Kidney (tissue), 22 donors: ENCODE measurements around the gene GNG4. TPM values are rescaled to one million over a fixed set of nuclear protein-coding genes. Genes with fewer than 3 reads are reported as not detected.
A peak's percentile ranks its signal among the peaks of the same experiment; 100 is the strongest.

ENCODE experiments used
- DNase-seq, 5 donors: peaks; one replicate each; pipeline ENCODE4 v3.0.0-alpha.2; 2013 to 2020
- FAIRE-seq: peaks from 2 replicates; lab custom pipeline; 2012; peaks lifted over from hg19 to GRCh38; lab: Jason Lieb, UNC
- H3K27ac ChIP-seq, 2 donors: one replicate each; pipeline ENCODE4 v1.7.0; 2013; ENCODE audit warnings: low read depth in 2 of 2, low read length in 2 of 2, inconsistent platforms in 1 of 2
- H3K27me3 ChIP-seq: one replicate; pipeline ENCODE4 v1.7.1; 2013; ENCODE audit warnings: low read length, inconsistent platforms; ENCODE audit not compliant: control insufficient read depth, insufficient read depth
- H3K36me3 ChIP-seq, 3 donors: one replicate each; pipeline versions ENCODE4 v1.7.0 to v1.7.1; 2013; ENCODE audit warnings: low read length in 3 of 3, control low read depth in 1 of 3, inconsistent platforms in 1 of 3; ENCODE audit not compliant: insufficient read depth in 3 of 3, control insufficient read depth in 2 of 3
- H3K4me1 ChIP-seq, 3 donors: one replicate each; pipeline versions ENCODE4 v1.7.0 to v1.7.1; 2013; ENCODE audit warnings: low read length in 3 of 3, inconsistent platforms in 1 of 3, low read depth in 1 of 3; ENCODE audit not compliant: control insufficient read depth in 2 of 3, insufficient read depth in 2 of 3
- H3K4me3 ChIP-seq, 3 donors: one replicate each; pipeline versions ENCODE4 v1.7.0 to v1.8.1; 2013; ENCODE audit warnings: low read length in 3 of 3, control low read depth in 1 of 3, inconsistent platforms in 1 of 3
- H3K9ac ChIP-seq, 3 donors: one replicate each; pipeline versions ENCODE4 v1.7.0 to v1.7.1; 2013; ENCODE audit warnings: low read length in 3 of 3, control low read depth in 1 of 3, inconsistent platforms in 1 of 3
- H3K9me3 ChIP-seq, 3 donors: one replicate each; pipeline versions ENCODE4 v1.7.0 to v1.7.1; 2013; ENCODE audit warnings: low read length in 3 of 3, control low read depth in 1 of 3, inconsistent platforms in 1 of 3; ENCODE audit not compliant: control insufficient read depth in 2 of 3, insufficient read depth in 1 of 3
- CTCF ChIP-seq: IDR thresholded peaks from 3 replicates; pipeline ENCODE4 v1.5.1; 2012; ENCODE audit warnings: mild to moderate bottlenecking, moderate library complexity, borderline replicate concordance; ENCODE audit not compliant: insufficient read depth; ENCODE audit errors: extremely low read depth
- intact Hi-C: fragments of 100-400 bp; cut with DNase I; formaldehyde crosslinking; loops from one replicate; pipeline ENCODE4 v1.11.1; 2022
- long read RNA-seq, 10 donors: library from polyadenylated mRNA in 1 of 10; unstranded in 1 of 10; transcript quantifications; one replicate each; pipeline ENCODE4 v2.0.0 and lab custom pipeline, GENCODE V29; 2021 to 2026
- polyA plus RNA-seq: library from polyadenylated mRNA; stranded (reverse); fragments of 350-450 nt; fragmentation: Illumina TruSeq; extraction: RNeasy Lipid Tissue Mini Kit (QIAGEN cat#74804); gene quantifications from one replicate; pipeline ENCODE4 v1.2.3, GENCODE V29; 2014; ENCODE audit warnings: low read depth, low replicate concordance; ENCODE audit not compliant: insufficient read depth
- total RNA-seq: library from RNA; stranded (reverse); fragmentation: NEBNext Ultra II Directional; extraction: Animal tissue kit (Norgen Biotek cat#: 25700); gene quantifications from one replicate; pipeline ENCODE4 v1.2.1, GENCODE V29; 2021
- donor health status: control.
- donor health status: control.
- donor health status: control.
- donor health status: control.
- donor health status: control.
- donor health status: DM: yes; HTN: yes; CAD: no.
- donor health status: Normal renal cell carcinoma (clear cell type).

GNG4 gene
- total RNA-seq (not detected), polyA plus RNA-seq (4.5 TPM)
- long read RNA-seq, donor 1, result 0 reads
- long read RNA-seq, donor 2, full-length matches to known transcripts, result 1 of 1 reads
- long read RNA-seq, donor 2, partial matches to known transcripts, result 0 of 1 reads
- long read RNA-seq, donor 2, other reads (novel, unspliced or antisense), result 0 of 1 reads
- long read RNA-seq, donor 3, full-length matches to known transcripts, result 1 of 1 reads
- long read RNA-seq, donor 3, partial matches to known transcripts, result 0 of 1 reads
- long read RNA-seq, donor 3, other reads (novel, unspliced or antisense), result 0 of 1 reads
- long read RNA-seq, donor 4, full-length matches to known transcripts, result 2 of 2 reads
- long read RNA-seq, donor 4, partial matches to known transcripts, result 0 of 2 reads
- long read RNA-seq, donor 4, other reads (novel, unspliced or antisense), result 0 of 2 reads
- long read RNA-seq, donor 5, result 0 reads
- long read RNA-seq, donor 6, result 0 reads
- long read RNA-seq, donor 7, full-length matches to known transcripts, result 1 of 1 reads
- long read RNA-seq, donor 7, partial matches to known transcripts, result 0 of 1 reads
- long read RNA-seq, donor 7, other reads (novel, unspliced or antisense), result 0 of 1 reads
- long read RNA-seq, donor 8, full-length matches to known transcripts, result 4 of 4 reads
- long read RNA-seq, donor 8, partial matches to known transcripts, result 0 of 4 reads
- long read RNA-seq, donor 8, other reads (novel, unspliced or antisense), result 0 of 4 reads
- long read RNA-seq, donor 9, result 0 reads
- long read RNA-seq, donor 10, full-length matches to known transcripts, result 4 of 4 reads
- long read RNA-seq, donor 10, partial matches to known transcripts, result 0 of 4 reads
- long read RNA-seq, donor 10, other reads (novel, unspliced or antisense), result 0 of 4 reads

GRCh38 chr1:235649368-235650163 lies at the start of gene GNG4:
TSS of gene GNG4 (minus strand) at chr1:235649784. CDS start at chr1:235583838, 65,946 bp downstream.
- H3K4me1 ChIP-seq, result peaks cover 0 to 7% (median 0%) of the 10 kb centered on the region in 3 donors
- TF ChIP-seq CTCF, result no peak
- no peaks in the 10 kb centered on the region for H3K36me3 ChIP-seq
- FAIRE-seq, result no peak
- no peak within 1 kb of the TSS for H3K9ac ChIP-seq
- peak within 1 kb of the TSS; percentile 35 to 42 (median 37) for H3K4me3 ChIP-seq
- peaks cover 6% of the 10 kb centered on the region for H3K27me3 ChIP-seq
- no peak within 1 kb of the TSS for H3K27ac ChIP-seq
- intact Hi-C loops, result no loop called here
- peak in 4 of 5 donors; percentile 41 to 83 (median 62) for DNase-seq
- no peaks in the 10 kb centered on the region for H3K9me3 ChIP-seq

GRCh38 chr1:235697508-235697907 lies 47.9 kb upstream of the GNG4 start:
- no peaks in the 10 kb centered on the region for H3K9me3 ChIP-seq
- intact Hi-C loops, result no loop called here
- FAIRE-seq (no peak), DNase-seq (no peak)
- H3K27me3 ChIP-seq, result no peaks in the 10 kb centered on the region
- TF ChIP-seq CTCF, result no peak
- no peak overlapping the region for H3K4me3 ChIP-seq
- H3K4me1 ChIP-seq, result no peaks in the 10 kb centered on the region
- no peak overlapping the region for H3K27ac ChIP-seq
- peaks cover 0 to 17% (median 13%) of the 10 kb centered on the region in 3 donors for H3K36me3 ChIP-seq
- no peak overlapping the region for H3K9ac ChIP-seq

GRCh38 chr1:235689356-235689755 lies 39.8 kb upstream of the GNG4 start:
- peaks cover 0 to 3% (median 0%) of the 10 kb centered on the region in 3 donors for H3K36me3 ChIP-seq
- FAIRE-seq (no peak), DNase-seq (no peak)
- no peak for TF ChIP-seq CTCF
- no peaks in the 10 kb centered on the region for H3K27me3 ChIP-seq
- no peak overlapping the region for H3K4me3 ChIP-seq
- H3K4me1 ChIP-seq, result no peaks in the 10 kb centered on the region
- H3K9me3 ChIP-seq, result no peaks in the 10 kb centered on the region
- no peak overlapping the region for H3K27ac ChIP-seq
- intact Hi-C loops, result no loop called here
- no peak overlapping the region for H3K9ac ChIP-seq
